Activated naive CD8-positive, alpha-beta T cell treated with anti-CD3 and anti-CD28 coated beads, Interleukin-2, amount 10 ng/mL, durations not matched to agents 7 days and 5 days (primary cell): Measurements from ENCODE around the gene PPIL4. TPM values are rescaled to one million over a fixed set of nuclear protein-coding genes. Genes with fewer than 3 reads are reported as not detected.

ENCODE experiments used
- ATAC-seq: fragments of 150-1000 bp; cut with Tn5 transposase; one replicate; pipeline ENCODE4 v1.10.0; 2021; ENCODE audit warnings: low read depth, moderate library complexity
- POLR2A ChIA-PET: fragments of 350-600 bp; sonication (Branson Sonifier 250); formaldehyde crosslinking; loops from one replicate; lab custom pipeline; 2021; ENCODE audit warnings: antibody characterized with exemption; lab: Charles Lee
- DNase-seq: peaks from one replicate; pipeline ENCODE4 v3.0.0; 2021
- H3K27ac Mint-ChIP-seq: one replicate; pipeline ENCODE4 v1.8.0; 2022; ENCODE audit warnings: mild to moderate bottlenecking, mixed read lengths
- H3K27me3 Mint-ChIP-seq: one replicate; pipeline ENCODE4 v1.8.0; 2022; ENCODE audit warnings: mild to moderate bottlenecking, moderate library complexity, mixed read lengths
- H3K36me3 Mint-ChIP-seq: one replicate; pipeline ENCODE4 v1.8.0; 2021; ENCODE audit warnings: mild to moderate bottlenecking, mixed read lengths
- H3K4me1 Mint-ChIP-seq: one replicate; pipeline ENCODE4 v1.8.0; 2021; ENCODE audit warnings: mixed read lengths
- H3K4me3 Mint-ChIP-seq: one replicate; pipeline ENCODE4 v1.8.0; 2022; ENCODE audit warnings: mild to moderate bottlenecking, moderate library complexity, mixed read lengths
- H3K9me3 Mint-ChIP-seq: one replicate; pipeline ENCODE4 v1.8.0; 2021; ENCODE audit warnings: mixed read lengths
- total RNA-seq, 2 experiments: library from RNA; stranded (reverse); gene quantifications; one replicate each; pipeline ENCODE4 v1.2.3, GENCODE V29; 2021

The PPIL4 gene
- total RNA-seq, 2 experiments from 2014 or later = 24.2 to 24.9 TPM

- Mint-ChIP-seq H3K27ac (no peak overlapping the region), H3K4me3 (no peak overlapping the region), H3K36me3 (no peaks in the 10 kb centered on the region), H3K9me3 (no peaks in the 10 kb centered on the region), H3K27me3 (peaks cover 35% of the 10 kb centered on the region), H3K4me1 (peaks cover 6% of the 10 kb centered on the region)
- no peak for DNase-seq
- ATAC-seq = no peak
- POLR2A ChIA-PET = no interaction called here
Measured at GRCh38 chr6:149560736-149561135, 14.9 kb upstream of the PPIL4 start.

- Mint-ChIP-seq H3K4me1 (peaks cover 3% of the 10 kb centered on the region), H3K36me3 (no peaks in the 10 kb centered on the region)
Measured at GRCh38 chr6:149559389-149559788, 13.5 kb upstream of the PPIL4 start.

GRCh38 chr6:149558029-149558428 is 12.2 kb upstream of the PPIL4 start:
- POLR2A ChIA-PET = no interaction called here

More at GRCh38 chr6:149559389-149559788, 13.5 kb upstream of the PPIL4 start:
- H3K27me3 Mint-ChIP-seq = peaks cover 43% of the 10 kb centered on the region
- H3K4me3 Mint-ChIP-seq = no peak overlapping the region
- no peak overlapping the region for H3K27ac Mint-ChIP-seq
- POLR2A ChIA-PET = interaction anchor here (1.1 kb wide), 1 partner anchor 14 kb away, joined by 4 read pairs; the partner anchor contains the start of gene PPIL4
- ATAC-seq (no peak), DNase-seq (no peak)
- no peaks in the 10 kb centered on the region for H3K9me3 Mint-ChIP-seq

GRCh38 chr6:149551920-149552319 is 6.1 kb upstream of the PPIL4 start:
- Mint-ChIP-seq H3K27ac (no peak overlapping the region), H3K4me1 (peaks cover 2% of the 10 kb centered on the region), H3K36me3 (no peaks in the 10 kb centered on the region), H3K9me3 (no peaks in the 10 kb centered on the region), H3K27me3 (peaks cover 22% of the 10 kb centered on the region), H3K4me3 (no peak overlapping the region)
- POLR2A ChIA-PET = no interaction called here
- ATAC-seq (no peak), DNase-seq (no peak)

More at GRCh38 chr6:149558029-149558428, 12.2 kb upstream of the PPIL4 start:
- no peak for DNase-seq
- ATAC-seq = no peak
- Mint-ChIP-seq H3K9me3 (no peaks in the 10 kb centered on the region), H3K4me1 (peaks cover 2% of the 10 kb centered on the region), H3K27ac (no peak overlapping the region), H3K4me3 (no peak overlapping the region), H3K36me3 (no peaks in the 10 kb centered on the region), H3K27me3 (peaks cover 48% of the 10 kb centered on the region)

- DNase-seq (peak; percentile 56), ATAC-seq (peak; percentile 40)
- peak overlapping the region; percentile 94 for H3K4me3 Mint-ChIP-seq
- H3K36me3 Mint-ChIP-seq = peaks cover 5% of the 10 kb centered on the region
- POLR2A ChIA-PET = interaction anchor here (0.5 to 3.3 kb wide), 13 partner anchors 8 to 204 kb away, joined by 3 to 23 read pairs (median 3); partner anchors contain the start of genes GINM1, LATS1 and PCMT1
- peak overlapping the region; percentile 97 for H3K27ac Mint-ChIP-seq
- H3K9me3 Mint-ChIP-seq = no peaks in the 10 kb centered on the region
- peaks cover 26% of the 10 kb centered on the region for H3K4me1 Mint-ChIP-seq
- peaks cover 3% of the 10 kb centered on the region for H3K27me3 Mint-ChIP-seq
Measured at GRCh38 chr6:149545258-149545753, 537 bp downstream of the PPIL4 start.

GRCh38 chr6:149544646-149545257 is 1.1 kb downstream of the PPIL4 start:
- ATAC-seq = no peak
- peak overlapping the region; percentile 97 for H3K27ac Mint-ChIP-seq

GRCh38 chr6:149541139-149541538 is 4.7 kb downstream of the PPIL4 start:
- Mint-ChIP-seq H3K9me3 (no peaks in the 10 kb centered on the region), H3K27me3 (no peaks in the 10 kb centered on the region), H3K36me3 (peaks cover 13% of the 10 kb centered on the region), H3K27ac (no peak overlapping the region), H3K4me3 (no peak overlapping the region), H3K4me1 (peaks cover 23% of the 10 kb centered on the region)
- ATAC-seq = no peak
- DNase-seq = no peak
- POLR2A ChIA-PET = no interaction called here

More at GRCh38 chr6:149544646-149545257, 1.1 kb downstream of the PPIL4 start:
- POLR2A ChIA-PET = interaction anchor here (1.0 to 3.3 kb wide), 5 partner anchors 14 to 205 kb away, joined by 3 to 23 read pairs (median 5); partner anchors contain the start of genes GINM1, LATS1 and PCMT1
- H3K36me3 Mint-ChIP-seq = peaks cover 5% of the 10 kb centered on the region
- peak overlapping the region; percentile 94 for H3K4me3 Mint-ChIP-seq
- no peaks in the 10 kb centered on the region for H3K9me3 Mint-ChIP-seq
- H3K27me3 Mint-ChIP-seq = peaks cover 3% of the 10 kb centered on the region
- no peak for DNase-seq
- H3K4me1 Mint-ChIP-seq = peaks cover 26% of the 10 kb centered on the region

GRCh38 chr6:149534742-149535141 is 11.1 kb downstream of the PPIL4 start:
- H3K27ac Mint-ChIP-seq = no peak overlapping the region
- peaks cover 30% of the 10 kb centered on the region for H3K36me3 Mint-ChIP-seq
- no peak for DNase-seq
- H3K4me3 Mint-ChIP-seq = no peak overlapping the region
- ATAC-seq = no peak
- H3K9me3 Mint-ChIP-seq = no peaks in the 10 kb centered on the region
- POLR2A ChIA-PET = no interaction called here
- H3K4me1 Mint-ChIP-seq = peaks cover 2% of the 10 kb centered on the region
- H3K27me3 Mint-ChIP-seq = no peaks in the 10 kb centered on the region

DNA sequence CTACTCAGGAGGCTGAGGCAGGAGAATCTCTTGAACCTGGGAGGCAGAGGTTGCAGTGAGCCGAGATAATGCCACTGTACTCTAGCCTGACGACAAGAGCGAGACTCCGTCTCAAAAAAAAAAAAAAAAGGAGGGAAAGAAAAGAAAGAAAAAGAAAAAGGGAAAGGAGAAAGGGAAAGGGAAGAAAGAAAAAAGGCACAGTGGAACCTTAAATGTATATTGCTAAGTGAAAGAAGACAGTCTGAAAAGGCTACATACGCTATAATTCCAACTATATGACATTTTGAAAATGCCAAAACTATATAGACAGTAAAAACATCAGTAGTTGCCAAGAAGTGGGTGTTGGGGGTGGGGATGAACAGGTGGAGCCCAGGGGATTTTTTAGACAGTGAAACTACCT is 16.2 kb downstream of the PPIL4 start:
- POLR2A ChIA-PET = interaction anchor here (1.1 kb wide), 1 partner anchor 15 kb away, joined by 3 read pairs; no protein-coding TSS in a partner anchor
- ATAC-seq = no peak
- H3K27ac Mint-ChIP-seq = no peak overlapping the region

DNA sequence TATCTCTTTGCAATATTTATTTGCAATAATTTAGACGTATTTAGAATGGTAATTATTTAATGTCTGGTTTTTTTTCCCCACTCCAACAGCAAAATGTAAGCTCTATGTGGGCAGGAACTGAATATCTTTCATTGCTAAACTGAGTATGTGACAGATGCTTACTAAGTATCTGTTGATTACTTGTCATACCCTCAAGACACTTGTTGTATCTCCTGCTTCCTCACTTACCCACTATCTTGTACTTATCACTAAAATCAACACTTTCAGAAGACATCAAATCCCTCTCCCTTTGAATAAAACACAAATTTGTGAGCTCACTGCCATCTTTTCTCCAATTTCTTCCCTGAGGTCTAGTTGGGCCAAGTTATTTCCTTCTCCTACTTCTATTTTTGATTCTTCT is 30.3 kb downstream of the PPIL4 start:
- peaks cover 12% of the 10 kb centered on the region for H3K4me1 Mint-ChIP-seq

More for the DNA sequence above, 16.2 kb downstream of the PPIL4 start:
- Mint-ChIP-seq H3K36me3 (peaks cover 16% of the 10 kb centered on the region), H3K4me3 (no peak overlapping the region), H3K27me3 (no peaks in the 10 kb centered on the region), H3K4me1 (peaks cover 2% of the 10 kb centered on the region), H3K9me3 (no peaks in the 10 kb centered on the region)
- no peak for DNase-seq

DNA sequence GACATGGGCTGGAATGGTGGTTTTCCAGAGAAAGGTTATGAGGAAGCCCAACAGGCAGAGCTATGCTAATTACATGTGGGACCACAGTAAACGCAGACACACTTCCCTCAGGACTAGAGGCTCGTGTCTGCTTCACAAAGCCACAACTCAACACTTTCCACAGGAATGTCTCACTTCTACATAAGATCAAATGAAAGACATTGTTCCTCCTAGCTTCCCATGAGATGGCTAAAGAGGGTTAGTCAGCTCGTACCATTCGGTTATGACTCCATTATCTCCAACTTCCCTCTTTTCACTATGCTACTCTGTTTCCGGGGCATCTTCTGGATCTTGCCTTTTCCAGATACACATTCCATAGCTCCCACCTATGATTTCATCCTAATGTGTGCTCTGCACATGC is 31.9 kb downstream of the PPIL4 start:
- Mint-ChIP-seq H3K4me1 (peaks cover 12% of the 10 kb centered on the region), H3K9me3 (no peaks in the 10 kb centered on the region), H3K36me3 (peaks cover 26% of the 10 kb centered on the region), H3K4me3 (no peak overlapping the region), H3K27ac (no peak overlapping the region), H3K27me3 (no peaks in the 10 kb centered on the region)
- DNase-seq (no peak), ATAC-seq (no peak)
- POLR2A ChIA-PET = no interaction called here

More for the DNA sequence above, 30.3 kb downstream of the PPIL4 start:
- ATAC-seq (no peak), DNase-seq (no peak)
- POLR2A ChIA-PET = no interaction called here
- Mint-ChIP-seq H3K27ac (no peak overlapping the region), H3K27me3 (no peaks in the 10 kb centered on the region), H3K9me3 (no peaks in the 10 kb centered on the region), H3K36me3 (peaks cover 24% of the 10 kb centered on the region), H3K4me3 (no peak overlapping the region)

DNA sequence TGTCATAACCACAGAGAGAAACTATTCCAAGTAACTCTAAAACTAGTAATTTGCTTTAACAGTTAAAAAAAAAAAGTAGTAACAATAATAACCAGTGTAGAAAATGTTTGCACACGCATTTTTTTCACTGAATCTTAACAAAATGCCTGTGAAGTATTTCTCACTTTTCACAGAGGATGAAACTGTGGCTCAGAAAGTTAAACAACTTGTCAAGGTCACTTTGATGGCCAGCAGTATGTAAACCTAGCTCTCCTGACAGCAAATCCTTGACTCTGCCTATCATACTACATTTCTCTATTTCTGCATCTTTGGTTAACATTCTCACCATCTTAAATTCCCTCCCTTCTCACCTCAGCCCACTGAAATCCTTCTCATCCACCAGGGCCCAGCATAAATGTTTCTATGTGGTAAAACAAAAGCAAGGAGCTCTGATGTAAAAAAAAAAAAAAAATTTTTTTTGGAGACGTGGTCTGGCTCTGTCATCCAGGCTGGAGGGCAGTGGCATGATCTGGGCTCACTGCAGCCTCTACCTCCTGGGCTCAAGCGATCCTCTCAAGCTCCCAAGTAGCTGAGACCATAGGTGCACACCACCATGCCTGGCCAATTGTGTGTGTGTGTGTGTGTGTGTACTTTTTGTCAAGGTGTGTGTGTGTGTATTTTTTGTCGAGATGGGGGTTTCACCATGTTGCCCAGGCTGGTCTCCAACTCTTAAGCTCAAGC is 34.9 kb downstream of the PPIL4 start:
- Mint-ChIP-seq H3K4me3 (no peak overlapping the region), H3K4me1 (peaks cover 17% of the 10 kb centered on the region), H3K27me3 (no peaks in the 10 kb centered on the region), H3K36me3 (peaks cover 22% of the 10 kb centered on the region), H3K27ac (no peak overlapping the region), H3K9me3 (no peaks in the 10 kb centered on the region)
- DNase-seq (no peak), ATAC-seq (no peak)
- POLR2A ChIA-PET = no interaction called here

DNA sequence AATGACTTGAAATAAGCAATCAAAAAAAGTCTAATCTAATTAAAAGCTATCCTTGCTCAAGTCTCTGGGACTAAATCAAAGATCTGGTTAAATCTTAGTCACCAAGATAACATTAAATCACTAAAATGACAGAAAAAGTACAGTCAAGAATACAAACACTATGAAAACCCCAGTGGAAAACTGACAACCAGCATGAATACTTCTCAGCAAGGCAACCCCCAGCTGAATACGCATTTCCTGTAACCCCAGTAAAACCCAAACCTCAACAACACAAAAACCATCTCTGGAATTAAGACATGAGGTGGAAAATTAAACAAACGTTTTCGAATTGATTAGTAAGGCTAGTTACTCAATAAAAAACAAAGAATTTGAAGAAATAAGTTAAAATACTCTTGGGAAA is 37.4 kb downstream of the PPIL4 start:
- peak overlapping the region; percentile 23 for H3K4me3 Mint-ChIP-seq
- no peaks in the 10 kb centered on the region for H3K27me3 Mint-ChIP-seq
- peaks cover 15% of the 10 kb centered on the region for H3K36me3 Mint-ChIP-seq
- POLR2A ChIA-PET = no interaction called here
- peak overlapping the region; percentile 67 for H3K27ac Mint-ChIP-seq
- H3K4me1 Mint-ChIP-seq = peaks cover 17% of the 10 kb centered on the region
- DNase-seq (no peak), ATAC-seq (peak; percentile 72)
- H3K9me3 Mint-ChIP-seq = no peaks in the 10 kb centered on the region
